B cell (primary cell): ENCODE data around the gene KCNJ16. TPM values are rescaled to one million over a fixed set of nuclear protein-coding genes. Genes with fewer than 3 reads are reported as not detected.

ENCODE experiments used
- ATAC-seq: fragments of 200-7000 bp; cut with Tn5 transposase; one replicate; pipeline ENCODE4 v1.10.0; 2021; ENCODE audit warnings: low read depth, mild to moderate bottlenecking, moderate number of reproducible peaks, moderate library complexity
- CTCF ChIA-PET: fragments of 350-600 bp; sonication (Branson Sonifier 250); formaldehyde crosslinking; loops from one replicate; lab custom pipeline; 2021; ENCODE audit warnings: antibody characterized with exemption, inconsistent platforms; lab: Charles Lee
- POLR2A ChIA-PET: fragments of 350-600 bp; sonication (Branson Sonifier 250); formaldehyde crosslinking; loops from one replicate; lab custom pipeline; 2021; ENCODE audit warnings: antibody characterized with exemption; lab: Charles Lee
- DNase-seq: peaks from one replicate; pipeline ENCODE4 v3.0.0; 2013
- H2AFZ ChIP-seq: 2 replicates; pipeline ENCODE4 v1.6.1; 2012; ENCODE audit warnings: mild to moderate bottlenecking, low read depth, low read length; ENCODE audit not compliant: insufficient read depth, poor library complexity, severe bottlenecking
- H3K27ac ChIP-seq, 2 donors: 1 replicate in 1 of 2; 2 replicates in 1 of 2; pipeline ENCODE4 v1.5.1; 2012 to 2013; ENCODE audit warnings: low read length in 2 of 2, mild to moderate bottlenecking in 2 of 2, moderate library complexity in 1 of 2
- H3K27me3 ChIP-seq, 4 experiments: fragments of 200-600 bp in 1 of 4; sonication (generic) in 1 of 4; replicated peaks in 1 of 4; 1 replicate in 2 of 4; 2 replicates in 2 of 4; pipeline versions ENCODE4 v1.6.1 to v1.7.0; 2013 to 2016; ENCODE audit warnings: low read length in 3 of 4, mild to moderate bottlenecking in 2 of 4, mixed read lengths in 1 of 4, moderate library complexity in 1 of 4; ENCODE audit not compliant: insufficient read depth in 4 of 4, control insufficient read depth in 3 of 4; ENCODE audit errors: control extremely low read depth in 1 of 4
- H3K36me3 ChIP-seq, 2 experiments: replicated peaks in 1 of 2; 1 replicate in 1 of 2; 2 replicates in 1 of 2; pipeline versions ENCODE4 v1.6.1 to v1.7.1; 2013; ENCODE audit warnings: low read length in 1 of 2; ENCODE audit not compliant: insufficient read depth in 2 of 2, control insufficient read depth in 1 of 2; ENCODE audit errors: control extremely low read depth in 1 of 2, extremely low read depth in 1 of 2
- H3K4me1 ChIP-seq, 2 donors: fragments of 200-600 bp in 1 of 2; sonication (generic) in 1 of 2; 1 replicate in 1 of 2; 2 replicates in 1 of 2; pipeline versions ENCODE4 v1.5.1 to v1.6.1; 2013 to 2017; ENCODE audit warnings: low read length in 2 of 2; ENCODE audit not compliant: control insufficient read depth in 2 of 2, insufficient read depth in 2 of 2
- H3K4me2 ChIP-seq: replicated peaks from 2 replicates; pipeline ENCODE3; 2012; ENCODE audit warnings: mild to moderate bottlenecking, low read depth, low read length; ENCODE audit not compliant: poor library complexity, severe bottlenecking
- H3K4me3 ChIP-seq, 5 experiments: fragments of 200-600 bp in 1 of 5; sonication (generic) in 1 of 5; 1 replicate in 3 of 5; 2 replicates in 2 of 5; pipeline versions ENCODE4 v1.5.1 to v1.7.0; 2011 to 2016; ENCODE audit warnings: low read length in 4 of 5, mild to moderate bottlenecking in 4 of 5, low read depth in 2 of 5, control low read depth in 1 of 5, moderate library complexity in 1 of 5; ENCODE audit not compliant: insufficient read depth in 1 of 5; ENCODE audit errors: control extremely low read depth in 1 of 5, extremely low read depth in 1 of 5
- H3K79me2 ChIP-seq: fragments of 200-600 bp; sonication (generic); one replicate; pipeline ENCODE4 v1.6.0; 2016; ENCODE audit warnings: low read length; ENCODE audit not compliant: control insufficient read depth, insufficient read depth
- H3K9ac ChIP-seq: fragments of 200-600 bp; sonication (generic); 2 replicates; pipeline ENCODE4 v1.6.1; 2017; ENCODE audit warnings: mild to moderate bottlenecking, low read length, moderate library complexity
- H3K9me3 ChIP-seq, 3 donors: one replicate each; pipeline versions ENCODE4 v1.6.1 to v1.7.1; 2013; ENCODE audit warnings: low read length in 2 of 3; ENCODE audit not compliant: control insufficient read depth in 2 of 3, insufficient read depth in 1 of 3; ENCODE audit errors: control extremely low read depth in 1 of 3
- H4K20me1 ChIP-seq: 2 replicates; pipeline ENCODE4 v1.6.0; 2012; ENCODE audit warnings: mild to moderate bottlenecking, low read length; ENCODE audit not compliant: insufficient read depth, control insufficient read depth, poor library complexity, severe bottlenecking
- H3K27ac Mint-ChIP-seq: one replicate; pipeline ENCODE4 v1.8.0; 2021; ENCODE audit warnings: mixed read lengths
- H3K27me3 Mint-ChIP-seq: one replicate; pipeline ENCODE4 v1.8.0; 2021; ENCODE audit warnings: mixed read lengths
- H3K4me1 Mint-ChIP-seq: one replicate; pipeline ENCODE4 v1.8.0; 2021; ENCODE audit warnings: mixed read lengths
- H3K4me3 Mint-ChIP-seq: one replicate; pipeline ENCODE4 v1.8.0; 2021; ENCODE audit warnings: mixed read lengths
- H3K9me3 Mint-ChIP-seq: one replicate; pipeline ENCODE4 v1.8.0; 2022; ENCODE audit warnings: mixed read lengths; ENCODE audit not compliant: insufficient read depth
- CTCF ChIP-seq: fragments of 200-600 bp; IDR thresholded peaks from one replicate; pipeline ENCODE4 v1.8.0; 2022; ENCODE audit warnings: antibody characterized with exemption, mild to moderate bottlenecking
- EZH2 ChIP-seq: IDR thresholded peaks from 2 replicates; pipeline ENCODE4 v1.6.1; 2012; ENCODE audit warnings: borderline replicate concordance, low read depth, mild to moderate bottlenecking, moderate library complexity, low read length; ENCODE audit not compliant: insufficient read depth, poor library complexity, severe bottlenecking
- WGBS: methylation state at CpG from one replicate; pipeline ENCODE4 v1.1.5; 2013; ENCODE audit warnings: missing lambda C conversion rate; ENCODE audit not compliant: insufficient coverage; 5-methylcytosine and 5-hydroxymethylcytosine counted together
- intact Hi-C: fragments of 100-400 bp; cut with micrococcal nuclease; formaldehyde crosslinking; loops from one replicate; pipeline ENCODE4 v1.10.0; 2022
- polyA plus RNA-seq: library from polyadenylated mRNA; depleted of rRNA; stranded (reverse); fragments of >200 nt; gene quantifications from 2 replicates; pipeline ENCODE4 v1.2.3, GENCODE V29; 2012
- total RNA-seq, 2 donors: library from RNA; stranded (reverse); fragments of 120-200 nt in 1 of 2; gene quantifications; 1 replicate in 1 of 2; 2 replicates in 1 of 2; pipeline versions ENCODE4 v1.2.3 to v1.2.4, GENCODE V29; 2013 to 2022

KCNJ16 gene
- total and polyA plus RNA-seq, 2 donors (not counting 1 experiment from before 2014, with no cell fraction given): not detected

GRCh38 chr17:70144260-70144846, 69.3 kb downstream of the KCNJ16 start:
- no peak overlapping the region for H2AFZ ChIP-seq
- H3K4me2 ChIP-seq: no peak overlapping the region
- no peak overlapping the region for H3K27ac ChIP-seq
- H3K79me2 ChIP-seq: no peaks in the 10 kb centered on the region
- Mint-ChIP-seq H3K27ac (no peak overlapping the region), H3K27me3 (peaks cover 6% of the 10 kb centered on the region), H3K9me3 (no peaks in the 10 kb centered on the region), H3K4me1 (no peaks in the 10 kb centered on the region), H3K4me3 (no peak overlapping the region)
- no peaks in the 10 kb centered on the region for H3K27me3 ChIP-seq
- CTCF ChIA-PET: interaction anchor here (0.5 to 4.7 kb wide), 12 partner anchors 9 to 622 kb away, joined by 3 to 71 read pairs (median 4); no protein-coding TSS in a partner anchor
- no peaks in the 10 kb centered on the region for H3K4me1 ChIP-seq
- H3K4me3 ChIP-seq: no peak overlapping the region
- no peaks in the 10 kb centered on the region for H3K36me3 ChIP-seq
- no peaks in the 10 kb centered on the region for H4K20me1 ChIP-seq
- TF ChIP-seq CTCF (peak; percentile 75), EZH2 (no peak)
- no peaks in the 10 kb centered on the region for H3K9me3 ChIP-seq
- no peak overlapping the region for H3K9ac ChIP-seq
- WGBS: no CpG with 5 or more reads among the region's 6 CpGs
- ATAC-seq (no peak), DNase-seq (peak; percentile 38)
- POLR2A ChIA-PET: no interaction called here
- intact Hi-C loops: loop anchor here (1.0 kb wide), 1 partner anchor 575 kb away; no protein-coding TSS in a partner anchor

GRCh38 chr17:70153210-70153609, 78.2 kb downstream of the KCNJ16 start:
- Mint-ChIP-seq H3K4me1 (no peaks in the 10 kb centered on the region), H3K4me3 (no peak overlapping the region), H3K27ac (no peak overlapping the region), H3K9me3 (no peaks in the 10 kb centered on the region), H3K27me3 (peaks cover 6% of the 10 kb centered on the region)
- Histone ChIP-seq H2AFZ (no peak overlapping the region), H3K27ac (no peak overlapping the region), H3K4me2 (no peak overlapping the region), H3K36me3 (no peaks in the 10 kb centered on the region), H4K20me1 (no peaks in the 10 kb centered on the region), H3K9me3 (no peaks in the 10 kb centered on the region), H3K27me3 (no peaks in the 10 kb centered on the region), H3K79me2 (no peaks in the 10 kb centered on the region), H3K4me3 (no peak overlapping the region), H3K4me1 (no peaks in the 10 kb centered on the region), H3K9ac (no peak overlapping the region)
- DNase-seq (no peak), ATAC-seq (no peak)
- intact Hi-C loops: no loop called here
- WGBS: no CpG with 5 or more reads among the region's 3 CpGs
- no peak for TF ChIP-seq CTCF
- TF ChIP-seq EZH2: no peak
- CTCF ChIA-PET: no interaction called here
- POLR2A ChIA-PET: no interaction called here
